ENCODE data around the gene FBRSL1. TPM values are rescaled to one million over a fixed set of nuclear protein-coding genes. Genes with fewer than 3 reads are reported as not detected.

Gene FBRSL1
- polyA plus RNA-seq, 1 of the 3 experiments (the other 2 are of a cell fraction), result 5.5 TPM

- H3F3A ChIP-seq (replicated peaks; ENCODE audit: insufficient read depth), result no peaks in the 10 kb centered on the region
- ChIA-PET CTCF (interaction anchor here (0.5 to 12.4 kb wide), 3 partner anchors 9 to 118 kb away, joined by 3 to 149 read pairs (median 5); no protein-coding TSS in a partner anchor), POLR2A (no interaction called here)
- 83% methylated on average over 11 of the region's 17 CpGs for WGBS (ENCODE audit: low lambda C conversion rate)
- TF ChIP-seq GATA2 (CRISPR knock-in tag; IDR thresholded peaks at IDR 0.05) (no peak), TCF12 (IDR thresholded peaks at IDR 0.05) (no peak), RFX5 (IDR thresholded peaks at IDR 0.05; ENCODE audit: low read length) (no peak), GABPA (IDR thresholded peaks at IDR 0.05; ENCODE audit: low read depth) (no peak), NRF1 (IDR thresholded peaks at IDR 0.05; ENCODE audit: low read depth, low read length) (no peak), TEAD4 (IDR thresholded peaks at IDR 0.05; ENCODE audit: borderline replicate concordance, insufficient read depth) (no peak), CHD2 (IDR thresholded peaks at IDR 0.05; ENCODE audit: low read length, partially characterized antibody) (no peak), RCOR1 (IDR thresholded peaks at IDR 0.05; ENCODE audit: low read length) (no peak), TAF1 (IDR thresholded peaks at IDR 0.05; ENCODE audit: borderline replicate concordance, low read depth, low read length) (no peak), SIN3A (IDR thresholded peaks at IDR 0.05; ENCODE audit: borderline replicate concordance, low read depth, low read length) (no peak), POLR2AphosphoS5 (IDR thresholded peaks at IDR 0.05; ENCODE audit: low read depth, low read length) (no peak), EP300 (IDR thresholded peaks at IDR 0.05; ENCODE audit: borderline replicate concordance in 1 of 2, low read depth in 1 of 2, low read length in 1 of 2) (no peak), FOSL2 (IDR thresholded peaks at IDR 0.05; ENCODE audit: borderline replicate concordance, low read depth) (no peak)
- TF ChIP-seq, protein P1, sequence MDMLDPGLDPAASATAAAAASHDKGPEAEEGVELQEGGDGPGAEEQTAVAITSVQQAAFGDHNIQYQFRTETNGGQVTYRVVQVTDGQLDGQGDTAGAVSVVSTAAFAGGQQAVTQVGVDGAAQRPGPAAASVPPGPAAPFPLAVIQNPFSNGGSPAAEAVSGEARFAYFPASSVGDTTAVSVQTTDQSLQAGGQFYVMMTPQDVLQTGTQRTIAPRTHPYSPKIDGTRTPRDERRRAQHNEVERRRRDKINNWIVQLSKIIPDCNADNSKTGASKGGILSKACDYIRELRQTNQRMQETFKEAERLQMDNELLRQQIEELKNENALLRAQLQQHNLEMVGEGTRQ (IDR thresholded peaks at IDR 0.05; ENCODE audit: borderline replicate concordance, low read depth, low read length), result no peak
- no peak for DNase-seq
- H3K27ac ChIP-seq (ENCODE audit: low read depth in 2 of 2, low read length in 1 of 2), result no peak overlapping the region
- no peaks in the 10 kb centered on the region for H3K9me2 ChIP-seq
- H3K4me1 ChIP-seq (ENCODE audit: control insufficient read depth in 1 of 2, insufficient read depth in 2 of 2, low read depth in 1 of 2, low read length in 1 of 2), result no peaks in the 10 kb centered on the region; a peak in 1 of 4 replicates
- no peak overlapping the region for H3K9ac ChIP-seq
- no peak overlapping the region for H2AFZ ChIP-seq (ENCODE audit: low read depth)
- H3K36me3 ChIP-seq (replicated peaks in 1 of 2; ENCODE audit: control insufficient read depth in 1 of 2, insufficient read depth in 2 of 2, low read length in 1 of 2), result peaks cover 0 to 8% of the 10 kb centered on the region in 2 experiments
- H3K79me2 ChIP-seq (ENCODE audit: insufficient read depth), result 0 out of 2 replicates have a peak, but pooled peaks cover 6% of the 10 kb centered on the region
- H3K9me3 ChIP-seq, result no peaks in the 10 kb centered on the region
- H4K20me1 ChIP-seq (ENCODE audit: insufficient read depth), result peaks cover 43% of the 10 kb centered on the region
- H3K4me3 ChIP-seq (ENCODE audit: low read depth in 2 of 2, low read length in 1 of 2), result no peak overlapping the region
- no peaks in the 10 kb centered on the region for H3K27me3 ChIP-seq (ENCODE audit: insufficient read depth)
- H3K4me2 ChIP-seq, result no peak overlapping the region
Observed at GRCh38 chr12:132520421-132521199, 30.7 kb downstream of the FBRSL1 start.

DNA sequence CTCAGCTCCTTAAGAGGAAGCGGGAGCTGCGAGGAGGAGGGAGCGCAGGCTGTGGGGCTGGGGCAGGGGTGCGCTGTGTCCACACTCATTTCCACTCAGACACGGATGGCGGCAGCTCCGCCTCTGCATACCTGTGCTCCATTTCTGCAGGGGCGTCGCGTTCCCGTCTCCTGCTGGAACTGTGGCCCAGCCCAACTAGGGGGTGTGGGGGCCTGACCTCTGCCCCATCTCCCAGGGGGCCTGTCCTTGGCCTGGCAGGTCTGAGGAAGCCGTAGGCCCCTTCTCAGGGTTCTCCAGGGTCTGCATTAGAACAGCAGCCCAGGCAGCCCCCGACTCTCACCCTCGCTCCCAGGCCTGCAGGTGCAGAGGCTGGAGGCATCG lies 31.2 kb downstream of the FBRSL1 start:
- no peaks in the 10 kb centered on the region for H3K9me3 ChIP-seq
- 0 out of 2 replicates have a peak, but pooled peaks cover 6% of the 10 kb centered on the region for H3K79me2 ChIP-seq (ENCODE audit: insufficient read depth)
- H3F3A ChIP-seq (replicated peaks; ENCODE audit: insufficient read depth), result no peaks in the 10 kb centered on the region
- ChIA-PET POLR2A (no interaction called here), CTCF (interaction anchor here (0.5 to 12.4 kb wide), 2 partner anchors 104 to 117 kb away, joined by 3 to 149 read pairs; no protein-coding TSS in a partner anchor)
- H3K9ac ChIP-seq, result no peak overlapping the region
- no peak overlapping the region for H3K4me3 ChIP-seq (ENCODE audit: low read depth in 2 of 2, low read length in 1 of 2)
- H2AFZ ChIP-seq (ENCODE audit: low read depth), result no peak overlapping the region
- H3K9me2 ChIP-seq, result no peaks in the 10 kb centered on the region
- 92% methylated on average over 11 of the region's 15 CpGs for WGBS (ENCODE audit: low lambda C conversion rate)
- TF ChIP-seq YY1 (IDR thresholded peaks at IDR 0.05; ENCODE audit: low read depth) (no peak), IRF3 (IDR thresholded peaks at IDR 0.05; ENCODE audit: low read depth, low read length) (no peak), RFX5 (IDR thresholded peaks at IDR 0.05; ENCODE audit: low read length) (no peak), TAF1 (IDR thresholded peaks at IDR 0.05; ENCODE audit: borderline replicate concordance, low read depth, low read length) (no peak), SMC3 (IDR thresholded peaks at IDR 0.05; ENCODE audit: low read depth, low read length) (no peak)
- TF ChIP-seq, protein P2, sequence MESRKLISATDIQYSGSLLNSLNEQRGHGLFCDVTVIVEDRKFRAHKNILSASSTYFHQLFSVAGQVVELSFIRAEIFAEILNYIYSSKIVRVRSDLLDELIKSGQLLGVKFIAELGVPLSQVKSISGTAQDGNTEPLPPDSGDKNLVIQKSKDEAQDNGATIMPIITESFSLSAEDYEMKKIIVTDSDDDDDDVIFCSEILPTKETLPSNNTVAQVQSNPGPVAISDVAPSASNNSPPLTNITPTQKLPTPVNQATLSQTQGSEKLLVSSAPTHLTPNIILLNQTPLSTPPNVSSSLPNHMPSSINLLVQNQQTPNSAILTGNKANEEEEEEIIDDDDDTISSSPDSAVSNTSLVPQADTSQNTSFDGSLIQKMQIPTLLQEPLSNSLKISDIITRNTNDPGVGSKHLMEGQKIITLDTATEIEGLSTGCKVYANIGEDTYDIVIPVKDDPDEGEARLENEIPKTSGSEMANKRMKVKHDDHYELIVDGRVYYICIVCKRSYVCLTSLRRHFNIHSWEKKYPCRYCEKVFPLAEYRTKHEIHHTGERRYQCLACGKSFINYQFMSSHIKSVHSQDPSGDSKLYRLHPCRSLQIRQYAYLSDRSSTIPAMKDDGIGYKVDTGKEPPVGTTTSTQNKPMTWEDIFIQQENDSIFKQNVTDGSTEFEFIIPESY (IDR thresholded peaks at IDR 0.05; ENCODE audit: borderline replicate concordance, low read depth), result no peak
- no peak overlapping the region for H3K27ac ChIP-seq (ENCODE audit: low read depth in 2 of 2, low read length in 1 of 2)
- no peak overlapping the region for H3K4me2 ChIP-seq
- no peak for DNase-seq
- H3K27me3 ChIP-seq (ENCODE audit: insufficient read depth), result no peaks in the 10 kb centered on the region
- H3K36me3 ChIP-seq (replicated peaks in 1 of 2; ENCODE audit: control insufficient read depth in 1 of 2, insufficient read depth in 2 of 2, low read length in 1 of 2), result peaks cover 0 to 8% of the 10 kb centered on the region in 2 experiments
- H4K20me1 ChIP-seq (ENCODE audit: insufficient read depth), result peaks cover 43% of the 10 kb centered on the region
- H3K4me1 ChIP-seq (ENCODE audit: control insufficient read depth in 1 of 2, insufficient read depth in 2 of 2, low read depth in 1 of 2, low read length in 1 of 2), result no peaks in the 10 kb centered on the region; a peak in 1 of 4 replicates

Measured in SK-N-SH (cell line).